ENCODE measurements around the gene ZACN.

Gene ZACN

DNA sequence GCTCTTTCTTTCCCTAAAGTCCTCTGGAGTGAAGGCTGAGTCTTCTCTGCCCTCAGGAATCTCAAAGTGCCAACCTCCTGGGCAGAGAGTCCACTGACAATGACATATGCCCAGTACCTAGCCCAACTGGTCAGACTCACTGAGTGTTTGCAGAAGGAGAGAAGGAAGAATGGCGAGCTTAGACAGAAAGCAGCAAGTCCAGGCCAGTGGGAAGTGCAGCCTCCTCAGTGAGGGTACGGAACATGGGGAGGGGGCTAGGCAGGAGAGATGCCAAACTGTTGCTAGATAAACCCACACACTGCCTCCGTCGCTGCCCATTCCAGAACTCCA, 23.9 kb downstream of the ZACN start:
- DNase-seq (ENCODE audit: low read depth in 2 of 2) = no peak

DNA sequence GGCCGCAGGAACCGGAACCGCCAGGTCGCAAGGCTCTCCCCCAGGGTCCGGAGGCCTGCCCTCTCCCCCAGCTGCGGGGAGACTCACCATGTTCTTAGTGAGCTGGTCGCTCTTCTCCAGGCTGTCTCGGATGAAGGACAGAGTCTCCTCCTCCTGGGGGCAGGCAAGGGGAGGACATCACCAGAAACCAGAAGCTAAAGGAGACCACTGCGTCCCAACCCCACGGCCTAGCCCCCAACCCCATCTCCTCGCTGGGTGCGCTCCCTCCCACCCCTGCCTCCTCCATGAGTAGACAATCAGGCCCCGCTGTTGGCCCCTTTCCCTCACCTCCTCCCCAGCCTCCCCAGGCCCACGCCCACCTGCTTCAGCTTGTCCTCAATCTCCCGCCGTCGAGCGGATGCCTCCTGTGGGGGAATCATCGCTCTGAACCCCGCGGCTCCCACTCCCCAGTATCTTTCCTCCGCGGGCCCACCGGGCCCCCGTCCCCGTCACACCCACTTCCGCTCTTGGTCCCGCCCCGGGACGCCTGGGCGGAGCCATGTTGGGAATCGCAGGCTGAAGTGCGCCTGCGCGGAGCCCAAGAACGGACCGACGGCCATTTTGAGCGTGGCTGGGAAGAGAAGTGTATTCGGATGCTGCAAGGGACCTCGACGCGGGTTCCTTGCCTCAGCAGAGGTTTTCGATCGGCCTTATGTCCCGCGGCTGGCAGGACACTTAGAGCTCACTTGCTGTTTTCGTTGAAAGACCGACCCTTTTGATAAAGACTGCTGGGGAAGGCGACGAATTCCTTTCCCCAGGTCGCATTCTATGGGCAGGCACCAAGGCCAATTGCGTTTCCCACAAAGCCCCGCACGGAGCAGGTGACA, 24.5 kb downstream of the ZACN start, which contains the start of gene EXOC7:
Gene EXOC7 (minus strand): TSS at position 514 of the 866 bp plus-strand sequence. CDS start 95 bp downstream, at position 419.
- peak; percentile 84 to 88 for DNase-seq (ENCODE audit: low read depth in 2 of 2)

DNA sequence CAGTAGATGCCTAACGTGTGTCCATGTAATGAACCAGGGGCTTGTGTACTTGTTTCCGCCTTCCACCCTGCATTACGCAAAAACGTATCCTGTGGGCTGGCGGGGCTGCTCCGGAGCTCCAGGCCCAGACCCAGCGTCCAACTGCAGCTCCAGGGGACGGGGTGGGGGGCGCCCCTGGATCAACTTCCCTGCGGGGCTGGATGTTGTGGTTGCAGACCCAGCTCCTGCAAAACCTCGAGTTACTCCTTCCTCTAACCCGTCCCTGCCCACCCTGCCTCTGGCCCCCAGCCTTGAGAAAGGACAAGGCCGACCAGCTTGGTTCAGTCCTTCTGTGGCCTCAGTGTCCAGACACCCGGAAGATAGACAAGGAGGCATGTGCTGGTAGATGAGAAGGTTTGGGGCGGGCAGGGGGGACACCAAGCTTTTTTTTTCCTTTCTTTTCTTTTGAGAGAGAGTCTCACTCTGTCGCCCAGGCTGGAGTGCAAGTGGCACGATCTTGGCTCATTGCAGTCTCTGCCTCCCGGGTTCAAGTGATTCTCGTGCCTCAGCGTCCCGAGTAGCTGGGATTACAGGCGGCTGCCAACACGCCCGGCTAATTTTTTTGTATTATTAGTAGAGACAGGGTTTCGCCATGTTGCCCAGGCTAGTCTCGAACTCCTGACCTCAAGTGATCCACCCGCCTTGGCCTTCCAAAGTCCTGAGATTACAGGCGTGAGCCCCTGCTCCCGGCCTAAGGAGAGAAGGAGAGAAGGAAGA, 25.3 kb downstream of the ZACN start:
- DNase-seq (ENCODE audit: low read depth in 2 of 2) = no peak

DNA sequence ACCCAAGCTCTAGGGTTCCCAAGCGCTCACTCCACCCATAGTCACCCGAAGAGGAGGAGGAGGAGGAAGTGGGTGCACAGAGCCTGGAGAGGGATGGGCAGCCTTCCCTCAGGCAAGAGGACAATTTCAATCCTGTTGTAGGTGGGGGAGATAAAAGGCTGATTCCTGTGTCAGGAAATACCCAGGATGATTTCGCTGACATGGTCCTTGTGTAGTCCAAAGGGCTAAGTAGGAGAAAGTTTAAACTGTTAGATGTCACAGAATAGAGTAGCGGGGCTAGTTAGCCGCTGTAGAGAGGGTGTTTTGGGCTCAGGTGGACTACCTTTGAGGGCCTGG, 25.9 kb downstream of the ZACN start:
- DNase-seq (ENCODE audit: low read depth in 2 of 2) = no peak

DNA sequence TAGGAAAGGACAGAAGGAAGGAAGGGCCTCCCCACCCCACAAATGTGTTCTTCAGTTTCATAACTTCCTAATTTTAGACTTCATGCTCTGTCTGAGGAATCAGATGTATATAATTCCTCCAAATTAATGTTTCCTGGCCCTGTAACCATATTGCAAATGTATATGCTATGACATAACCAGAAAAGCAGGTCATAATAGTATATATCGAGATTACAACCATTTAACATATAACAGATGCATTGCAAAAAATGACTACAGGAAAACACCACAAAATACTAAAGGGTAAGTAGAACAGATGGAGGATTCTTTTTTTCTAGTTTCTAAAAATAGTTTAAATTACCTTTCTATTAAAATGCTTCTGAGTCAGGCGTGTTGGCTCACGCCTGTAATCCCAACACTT, 27.7 kb downstream of the ZACN start:
- no peak for DNase-seq (ENCODE audit: low read depth in 2 of 2)

DNA sequence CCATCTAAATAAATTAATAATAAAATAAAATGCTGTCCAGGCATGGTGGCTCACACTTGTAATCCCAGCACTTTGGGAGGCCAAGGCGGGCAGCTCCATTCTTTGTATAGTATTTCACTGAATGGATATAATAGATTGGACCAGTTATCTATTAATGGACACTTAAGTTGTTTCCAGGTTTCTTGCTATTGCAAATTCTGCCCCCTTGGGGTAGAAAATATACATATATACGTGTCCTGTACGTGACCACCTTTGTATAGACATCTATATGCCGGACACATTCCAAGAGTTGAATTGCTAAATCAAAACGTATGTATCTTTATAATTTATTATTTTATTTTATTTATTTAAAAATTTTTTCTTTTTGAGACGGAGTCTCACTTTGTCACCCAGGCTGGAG, 28.5 kb downstream of the ZACN start:
- no peak for DNase-seq (ENCODE audit: low read depth in 2 of 2)

DNA sequence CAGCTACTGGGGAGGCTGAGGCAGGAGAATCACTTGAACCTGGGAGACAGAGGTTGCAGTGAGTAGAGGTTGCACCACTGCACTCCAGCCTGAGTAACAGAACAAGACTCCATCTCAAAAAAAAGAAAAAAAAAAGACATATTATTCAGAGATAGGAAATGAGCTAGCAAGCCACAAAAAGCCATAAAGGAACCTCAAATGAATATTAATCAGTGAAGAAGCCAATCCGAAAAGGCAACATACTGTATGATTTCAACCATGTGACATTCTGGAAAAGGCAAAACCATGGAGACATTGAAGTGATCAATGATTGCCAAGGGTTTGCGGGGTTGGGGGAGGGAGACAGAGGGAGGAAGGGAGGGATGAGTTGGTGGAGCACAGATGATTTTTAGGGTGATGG, 33.0 kb downstream of the ZACN start:
- no peak for DNase-seq (ENCODE audit: low read depth in 2 of 2)

DNA sequence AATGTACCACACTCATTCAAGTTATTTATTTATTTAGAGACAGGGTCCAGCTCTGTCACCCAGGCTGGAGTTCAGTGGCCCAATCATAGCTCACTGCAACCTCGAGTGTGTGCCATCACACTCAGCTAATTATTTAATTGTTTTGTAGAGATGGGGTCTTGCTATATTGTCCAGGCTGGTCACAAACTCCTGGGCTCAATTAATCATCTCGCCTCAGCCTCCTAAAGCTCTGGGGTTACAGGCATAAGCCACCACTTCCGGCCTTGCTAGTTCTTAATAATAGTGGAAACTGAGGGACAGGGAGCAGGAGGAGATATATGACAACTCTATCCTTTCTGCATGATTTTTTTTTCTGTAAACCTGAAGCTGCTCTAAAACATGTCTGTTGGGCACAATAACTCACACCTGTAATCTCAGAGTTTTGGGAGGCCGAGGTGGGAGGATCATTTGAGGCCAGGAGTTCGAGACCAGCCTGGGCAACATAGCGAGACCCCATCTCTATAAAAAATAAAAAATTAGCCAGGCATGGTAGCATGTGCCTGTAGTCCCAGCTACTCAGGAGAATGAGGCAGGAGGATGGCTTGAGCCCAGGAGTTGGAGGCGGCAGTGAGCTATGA, 36.3 kb downstream of the ZACN start:
- DNase-seq (ENCODE audit: low read depth in 2 of 2) = no peak

DNA sequence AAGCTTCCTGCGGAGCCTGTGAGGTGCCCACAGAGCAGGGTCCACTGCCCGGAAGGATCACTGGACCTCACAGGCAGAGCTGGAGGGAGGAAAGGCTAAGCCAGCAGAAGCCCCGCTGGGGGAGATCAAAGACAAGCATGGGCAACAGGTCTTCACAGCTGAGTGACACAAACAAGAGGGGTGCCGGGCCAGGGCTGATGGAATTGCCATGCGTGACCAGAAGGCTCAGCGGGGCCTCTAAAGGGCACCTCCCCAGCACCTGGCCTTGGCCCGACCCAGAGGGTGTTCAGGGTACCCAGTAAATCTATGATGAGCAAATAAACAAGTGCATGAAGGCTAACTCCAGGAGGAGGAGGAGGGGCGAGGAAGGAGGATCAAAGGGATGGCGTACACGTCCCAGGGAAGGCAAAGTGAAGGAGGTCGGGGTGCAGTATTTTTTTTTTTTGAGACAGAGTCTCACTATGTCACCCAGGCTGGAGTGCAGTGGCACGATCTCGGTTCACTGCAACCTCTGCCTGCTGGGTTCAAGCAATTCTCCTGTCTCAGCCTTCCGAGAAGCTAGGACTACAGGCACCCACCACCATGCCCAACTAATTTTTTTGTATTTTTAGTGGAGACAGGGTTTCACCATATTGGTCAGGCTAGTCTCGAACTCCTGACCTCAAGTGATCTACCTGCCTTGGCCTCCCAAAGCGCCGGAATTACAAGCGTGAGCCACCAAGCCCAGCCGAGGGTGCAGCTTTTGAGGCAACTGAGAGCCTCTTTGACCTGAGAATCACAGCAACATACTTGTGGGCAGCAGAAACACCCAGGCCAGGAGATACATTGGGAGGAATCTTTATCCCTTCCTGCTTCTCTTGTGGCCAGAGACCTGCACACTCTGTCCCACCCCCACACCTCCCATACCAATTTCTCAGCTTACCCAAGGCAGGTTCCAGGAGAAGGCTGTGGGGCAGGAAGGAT, 40.7 kb downstream of the ZACN start:
- no peak for DNase-seq (ENCODE audit: low read depth in 2 of 2)

DNA sequence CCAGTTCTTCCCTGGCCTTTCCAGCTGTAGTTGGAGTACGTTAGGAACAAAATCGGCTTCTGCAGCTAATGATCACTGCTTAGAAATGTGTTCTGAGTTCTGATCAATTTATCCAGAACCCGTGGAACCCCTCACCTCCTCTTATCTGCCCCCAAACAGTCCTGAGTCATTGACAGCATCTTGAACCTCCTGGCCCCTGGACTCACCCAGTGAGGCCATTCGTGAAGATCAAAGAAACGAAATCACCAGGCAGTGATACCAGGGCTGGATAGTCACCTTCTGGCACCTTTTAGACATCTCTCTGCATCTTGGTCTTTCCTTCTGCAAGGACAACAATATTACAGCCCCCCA, 41.7 kb downstream of the ZACN start:
- DNase-seq (ENCODE audit: low read depth in 2 of 2) = no peak

DNA sequence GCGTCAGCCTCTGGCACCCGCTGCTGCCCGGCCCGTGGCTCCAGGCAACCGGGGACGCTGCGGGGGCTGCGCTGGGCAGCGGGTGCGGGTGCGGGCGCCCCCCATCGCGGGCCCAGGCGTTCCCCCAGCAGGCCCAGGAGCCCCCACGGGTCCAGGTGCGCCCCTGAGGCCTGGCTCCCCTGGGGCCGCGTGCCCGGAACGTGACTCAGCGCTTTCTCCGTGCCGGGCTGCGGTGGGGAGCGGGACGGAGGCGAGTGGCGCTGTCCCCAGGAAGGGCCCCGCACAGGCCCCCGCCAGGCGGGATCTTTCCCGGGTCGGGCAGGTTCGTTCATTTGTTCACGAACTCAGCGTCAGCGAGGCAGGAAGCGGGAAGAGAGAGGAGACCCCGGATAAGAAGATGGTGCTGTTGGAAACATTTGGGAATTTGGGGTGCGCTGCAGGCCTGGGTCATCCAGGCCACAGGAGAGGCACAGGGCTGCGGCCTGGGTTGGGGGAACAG, 43.0 kb downstream of the ZACN start:
- DNase-seq (ENCODE audit: low read depth in 2 of 2) = no peak

DNA sequence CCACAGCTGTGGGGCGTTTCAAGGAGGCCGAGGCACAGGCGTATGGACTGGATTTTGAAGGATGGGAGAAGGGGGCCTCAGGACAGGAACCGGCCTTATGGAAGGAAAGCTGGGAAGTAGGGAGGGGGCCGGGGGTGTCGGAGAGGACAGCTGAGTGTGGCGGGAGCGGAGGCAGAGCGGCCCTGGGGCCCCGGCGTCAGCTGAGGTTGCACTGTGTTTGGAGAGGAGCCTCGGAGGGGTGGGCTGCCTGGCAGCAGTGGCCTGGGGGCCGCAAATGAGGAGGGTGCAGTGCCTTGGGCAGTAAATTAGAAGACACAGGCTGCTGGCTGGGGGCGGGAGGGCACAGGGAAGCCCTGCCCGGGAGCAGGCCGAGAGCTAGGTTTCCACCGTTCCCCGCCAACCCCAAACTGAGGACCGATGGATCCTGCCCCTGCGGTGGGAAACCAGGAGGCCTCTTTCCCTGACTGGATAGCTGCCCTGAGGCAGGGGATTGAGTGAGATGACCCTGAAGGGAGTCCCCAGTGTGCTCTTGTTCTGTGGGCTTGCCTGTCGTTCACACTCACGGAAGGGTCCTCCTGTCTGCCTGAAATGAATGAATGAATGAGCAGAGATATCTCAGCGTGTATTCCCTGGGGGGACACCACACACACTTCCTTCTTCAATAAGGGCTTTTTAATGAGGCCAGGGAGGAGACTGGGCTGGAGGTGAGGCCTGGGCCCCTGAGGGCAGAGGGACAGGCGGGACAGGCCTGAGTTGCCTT, 43.6 kb downstream of the ZACN start:
- no peak for DNase-seq (ENCODE audit: low read depth in 2 of 2)

DNA sequence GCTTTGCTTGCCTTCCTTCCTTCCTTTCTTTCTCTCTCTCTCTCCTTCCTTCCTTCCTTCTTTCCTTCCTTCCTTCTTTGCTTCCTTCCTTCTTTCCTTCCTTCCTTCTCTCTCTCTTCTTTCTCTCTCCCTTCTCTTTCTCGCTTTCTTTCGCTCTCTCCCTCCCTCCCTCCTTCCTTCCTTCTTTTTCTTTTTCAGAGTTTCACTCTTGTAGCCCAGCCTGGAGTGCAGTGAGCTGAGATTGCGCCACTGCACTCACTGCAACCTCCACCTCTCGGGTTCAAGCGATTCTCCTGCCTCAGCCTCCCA, 44.2 kb downstream of the ZACN start:
- DNase-seq (ENCODE audit: low read depth in 2 of 2) = no peak

DNA sequence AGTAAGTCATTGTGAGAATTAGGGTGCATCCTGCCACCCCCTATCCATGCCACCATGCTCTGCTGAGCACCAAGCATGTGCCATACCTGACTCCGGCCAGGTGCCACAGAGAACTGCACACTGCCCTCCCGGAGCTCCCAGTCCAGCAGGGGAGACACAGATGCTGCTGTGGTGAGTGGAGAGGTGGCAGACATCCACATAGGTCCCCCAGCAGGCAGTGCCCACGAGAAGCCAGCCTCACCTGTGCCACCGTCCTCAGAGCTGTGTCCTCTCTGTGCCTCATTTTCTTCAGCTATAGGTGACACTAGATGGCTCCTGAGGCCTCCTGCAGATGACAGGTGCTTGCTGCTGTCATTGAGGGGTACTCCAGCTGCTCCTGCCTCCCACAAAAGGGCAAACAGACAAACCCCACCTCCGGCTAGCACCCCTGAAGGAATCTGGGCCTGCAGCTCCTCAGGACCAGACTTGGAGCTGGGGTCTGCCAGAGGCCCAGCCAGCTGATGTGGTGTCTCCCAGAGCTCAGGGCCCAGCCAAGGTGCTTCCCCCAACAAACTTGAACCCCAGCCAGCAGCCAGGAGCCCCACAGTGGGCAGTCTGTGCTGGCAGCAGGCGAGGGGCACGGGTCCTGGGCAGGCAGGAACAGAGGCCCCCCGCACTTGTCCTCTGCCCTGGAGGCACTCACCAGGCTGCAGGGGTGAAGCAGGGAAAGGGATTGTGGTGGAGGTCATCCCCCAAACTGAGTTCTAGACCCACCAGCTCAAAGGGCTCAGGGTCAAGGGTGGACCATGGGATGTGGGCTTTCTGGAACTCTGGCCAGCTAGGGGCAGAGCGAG, 45.0 kb downstream of the ZACN start:
- no peak for DNase-seq (ENCODE audit: low read depth in 2 of 2)

DNA sequence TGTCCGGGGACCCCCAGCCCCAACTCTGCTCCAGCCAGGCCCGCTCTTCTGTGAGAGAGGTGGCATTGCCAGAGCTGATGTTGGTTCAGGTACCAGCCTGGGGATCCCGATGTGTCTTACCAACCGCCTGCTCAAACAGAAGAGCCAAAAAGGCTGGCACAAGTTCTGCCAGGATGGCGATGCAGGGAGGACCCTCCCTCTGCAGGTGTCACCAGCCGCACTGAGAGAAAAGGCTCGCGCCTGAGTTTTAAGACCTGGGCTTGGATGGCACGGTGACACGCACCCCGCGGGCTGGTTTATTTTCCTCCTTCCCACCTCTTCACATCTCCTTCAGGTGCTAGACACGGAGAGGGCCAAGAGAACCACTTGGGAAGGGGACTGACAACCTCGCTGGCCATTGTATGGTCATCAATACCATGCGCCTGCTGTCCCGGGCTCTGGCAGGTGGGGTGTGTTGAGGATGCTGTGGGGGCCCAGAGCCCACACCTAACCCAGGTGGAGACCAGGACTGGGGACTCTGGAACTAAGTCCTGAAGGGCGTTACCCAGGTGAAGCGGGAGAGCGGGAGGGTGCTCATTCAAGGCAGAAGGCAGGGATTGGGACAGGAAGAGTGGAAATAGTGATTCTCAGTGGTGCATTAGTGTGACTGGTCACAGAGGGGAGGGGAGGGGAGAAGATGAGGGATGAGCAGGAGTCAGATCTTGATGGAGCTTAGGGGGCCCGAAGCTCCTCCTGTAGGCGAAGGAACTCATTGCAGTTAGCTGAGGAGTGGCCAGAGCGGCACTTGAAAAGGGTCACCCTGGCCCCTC, 45.8 kb downstream of the ZACN start:
- no peak for DNase-seq (ENCODE audit: low read depth in 2 of 2)

DNA sequence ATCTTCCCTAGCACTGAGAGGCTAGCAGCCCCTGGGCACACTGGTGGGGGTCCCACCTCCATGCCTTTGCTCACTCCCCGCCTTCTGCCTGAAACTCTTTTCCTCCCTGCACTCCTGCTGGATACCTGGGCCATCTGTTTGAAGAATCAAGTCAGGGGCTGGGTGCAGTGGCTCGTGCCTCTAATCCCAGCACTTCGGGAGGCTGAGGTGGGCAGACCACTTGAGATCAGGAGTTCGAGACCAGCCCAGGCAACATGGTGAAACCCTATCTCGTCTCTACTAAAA, 46.4 kb downstream of the ZACN start:
- DNase-seq (ENCODE audit: low read depth in 2 of 2) = no peak

DNA sequence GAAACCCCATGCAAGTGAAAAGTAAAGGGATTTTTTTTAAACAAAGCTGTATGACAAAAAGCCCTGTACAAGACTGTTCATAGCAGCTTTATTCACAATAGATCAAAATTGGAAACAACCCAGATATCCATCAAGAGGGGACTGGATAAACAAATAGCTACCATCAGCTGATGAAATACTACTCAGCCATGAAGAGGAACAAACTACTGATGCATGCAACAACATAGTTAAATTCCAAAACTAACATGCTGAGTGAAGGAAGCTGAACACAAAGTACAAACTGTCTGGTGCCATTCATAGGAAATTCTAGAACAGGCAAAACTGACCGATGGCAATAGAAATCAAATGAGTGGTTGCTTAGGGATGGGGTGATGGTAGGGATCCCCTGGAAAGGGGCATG, 46.9 kb downstream of the ZACN start:
- DNase-seq (ENCODE audit: low read depth in 2 of 2) = no peak

DNA sequence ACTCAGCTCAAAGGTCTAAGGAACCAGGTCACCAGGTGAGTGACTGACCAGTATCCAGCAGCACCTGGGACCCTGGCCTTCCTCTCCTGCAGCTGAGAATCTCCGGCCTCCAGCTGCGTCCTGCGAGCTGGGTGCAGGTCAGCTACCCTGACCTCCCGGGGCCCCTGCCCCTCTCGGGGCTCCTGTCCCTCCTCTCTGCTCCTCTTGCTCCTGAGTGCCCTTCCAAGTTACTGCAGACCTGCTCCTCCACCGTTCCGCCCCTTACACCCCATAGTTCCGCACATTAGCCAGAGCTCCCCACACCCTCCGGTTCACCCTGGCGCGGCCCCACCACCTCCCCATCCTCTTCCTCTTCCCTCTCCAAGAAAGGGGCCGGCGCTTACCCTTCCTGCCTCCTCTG, 51.5 kb downstream of the ZACN start:
- DNase-seq (ENCODE audit: low read depth in 2 of 2) = no peak

DNA sequence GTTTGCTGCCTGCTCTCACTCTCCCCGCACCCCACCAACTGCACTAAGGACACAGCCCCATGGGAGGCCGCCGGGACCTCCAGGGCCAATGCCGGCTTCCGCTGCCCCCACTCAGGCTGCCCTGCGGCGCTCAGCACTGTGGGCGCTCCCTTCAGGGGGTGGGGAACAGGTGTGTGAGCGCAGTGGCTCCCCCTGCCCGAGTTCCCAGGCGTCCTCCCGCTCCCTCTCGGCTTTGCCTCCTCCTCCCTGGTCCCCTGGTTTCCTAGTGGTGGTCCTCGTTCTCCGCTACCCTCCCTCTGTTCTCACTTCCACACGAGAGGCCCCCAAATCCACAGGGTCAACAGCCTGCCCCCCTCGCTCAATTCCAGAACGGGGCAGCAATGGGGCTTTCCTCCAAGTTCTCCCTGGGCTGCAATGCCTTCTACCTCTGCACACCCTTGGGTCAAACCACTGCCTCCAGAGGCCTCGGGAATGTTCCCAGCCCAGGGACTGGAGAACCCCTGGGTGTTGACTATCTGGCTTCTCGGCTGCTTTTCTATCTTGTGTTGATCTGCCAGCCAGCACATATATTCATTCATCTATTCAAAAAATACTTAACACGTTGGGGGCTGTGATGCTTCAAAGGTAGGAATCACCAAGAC, 52.2 kb downstream of the ZACN start:
- DNase-seq (ENCODE audit: low read depth in 2 of 2) = no peak

Measured in stimulated activated CD8-positive, alpha-beta memory T cell treated with anti-CD3 and anti-CD28 coated beads, Interleukin-7, amount 100 ng/mL, for 4 hours (primary cell).